NOMO-1 treated with DMSO at 0.1 percent for 48 hours (cell line): Measurements from ENCODE around the gene HHIPL1.

ENCODE experiments used
- DNase-seq: peaks from one replicate; lab custom pipeline; 2025; ENCODE audit not compliant: unreplicated experiment; lab: John Stamatoyannopoulos, UW

Gene HHIPL1

DNA sequence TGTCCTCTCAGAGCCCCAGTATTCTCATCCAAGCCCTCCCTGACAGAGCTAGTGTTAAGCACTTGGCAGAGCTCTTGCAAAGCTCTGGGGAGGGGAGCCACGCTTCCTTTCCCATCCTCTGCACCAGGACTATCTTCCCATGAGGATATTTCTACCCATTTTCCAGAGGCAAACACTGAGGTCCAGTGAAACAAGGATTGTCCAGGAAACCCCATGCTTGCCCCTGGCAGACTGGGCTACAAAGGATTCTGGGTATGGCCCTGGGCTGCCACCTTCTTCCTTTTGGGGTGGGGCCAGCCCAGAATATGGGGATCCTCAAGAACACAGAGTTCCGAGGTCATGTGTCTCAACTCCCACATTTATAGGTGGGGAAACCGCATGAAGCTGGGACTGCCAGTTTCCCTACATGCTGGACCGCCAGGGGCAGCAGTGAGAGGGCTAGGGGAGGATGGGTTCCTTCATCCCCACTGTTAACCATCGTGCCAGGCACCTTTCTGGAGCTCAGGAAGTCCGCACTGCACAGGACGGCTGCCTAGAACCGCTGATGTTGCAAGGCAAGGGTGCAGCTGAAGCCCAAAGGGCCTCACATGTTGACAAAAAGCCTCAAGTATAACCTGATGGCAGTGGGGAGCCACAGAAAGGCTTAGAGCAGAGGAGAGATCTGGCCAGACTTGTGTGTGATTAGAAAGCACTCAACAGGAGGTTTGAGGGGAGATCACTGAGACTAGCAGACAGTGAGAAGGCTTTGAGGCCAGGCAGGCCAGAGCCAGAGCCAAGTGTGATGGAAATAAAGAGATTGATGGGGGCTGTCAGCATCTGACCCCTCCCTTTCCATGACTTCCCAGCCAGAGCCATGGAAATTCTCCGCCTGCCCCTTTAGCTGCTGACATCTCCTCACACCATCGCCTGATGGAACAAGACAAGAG, 35.4 kb upstream of the HHIPL1 start:
- DNase-seq: no peak

DNA sequence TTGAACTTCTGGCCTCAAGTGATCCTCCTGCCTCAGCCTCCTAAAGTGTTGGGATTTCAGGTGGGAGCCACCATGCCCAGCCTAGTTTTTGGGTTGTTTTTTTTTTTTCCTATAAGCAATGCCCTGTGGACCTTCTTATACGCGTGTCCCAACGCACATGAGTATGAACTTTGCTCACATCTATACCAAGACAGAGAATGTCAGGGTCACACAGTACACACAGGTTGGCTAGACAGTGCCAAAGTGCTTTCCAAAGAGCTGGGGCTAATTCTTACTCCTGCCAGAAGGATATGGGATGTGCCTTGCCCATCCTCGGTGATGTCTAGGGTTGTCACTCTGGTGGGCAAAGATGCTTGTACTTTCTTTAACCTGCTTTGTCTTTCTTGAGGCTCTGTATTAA, 33.3 kb upstream of the HHIPL1 start:
- DNase-seq: no peak

DNA sequence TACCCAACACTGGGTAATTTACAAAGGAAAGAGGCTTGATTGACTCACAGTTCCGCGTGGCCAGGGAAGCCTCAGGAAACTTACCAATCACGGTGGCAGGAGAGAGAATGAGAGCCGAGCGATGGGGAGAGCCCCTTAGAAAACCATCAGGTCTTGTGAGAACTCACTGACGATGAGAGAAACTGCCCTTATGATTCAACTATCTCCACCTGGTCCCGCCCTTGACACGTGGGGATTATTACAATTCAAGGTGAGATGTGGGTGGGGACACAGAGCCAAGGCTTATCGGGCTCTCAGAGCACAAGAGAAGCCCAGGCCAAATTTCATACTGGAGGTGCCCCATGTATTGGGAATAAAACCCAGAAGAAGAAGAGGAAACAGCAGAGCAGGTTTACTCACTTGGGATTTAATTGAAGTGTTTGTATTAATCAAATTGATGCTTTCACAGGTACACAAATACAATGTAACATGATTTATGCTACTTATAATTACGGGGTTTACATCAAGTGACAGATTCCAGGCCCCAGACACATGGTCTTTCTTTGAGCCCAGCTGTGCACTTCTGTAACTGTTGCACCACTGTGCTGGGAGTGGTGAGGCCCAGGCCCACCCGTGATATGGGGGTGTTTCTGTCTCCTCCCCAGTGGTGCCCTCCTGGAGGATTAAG, 32.7 kb upstream of the HHIPL1 start:
- no peak for DNase-seq

DNA sequence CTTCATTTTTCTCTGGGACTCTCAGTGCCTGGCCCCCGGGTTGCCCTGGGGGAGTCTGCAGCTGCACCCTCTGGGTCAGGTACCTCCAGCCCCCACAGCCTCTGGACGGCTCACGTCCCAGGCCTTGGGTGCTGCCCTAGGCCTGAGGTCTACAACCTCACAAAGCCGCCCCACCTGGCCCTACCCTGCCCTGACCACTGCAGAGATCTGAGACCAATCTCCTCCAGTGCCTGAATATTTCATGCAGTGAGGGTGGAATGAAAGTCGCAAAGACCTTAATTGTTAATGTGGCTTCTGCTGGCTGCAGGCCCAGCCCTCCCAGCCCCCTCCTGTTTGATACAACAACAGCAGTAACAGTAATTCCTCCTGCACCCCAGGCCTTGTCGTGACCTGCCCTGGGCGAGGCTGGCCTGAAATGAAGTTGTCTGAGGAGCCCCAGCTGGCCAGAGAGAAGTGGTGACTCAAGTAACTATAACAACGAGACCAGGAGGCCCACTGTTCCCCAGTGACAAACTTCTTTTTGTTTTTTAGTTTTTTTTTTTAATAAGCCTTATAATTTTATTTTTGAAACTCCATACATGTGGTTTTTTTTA, 32.1 kb upstream of the HHIPL1 start:
- no peak for DNase-seq

DNA sequence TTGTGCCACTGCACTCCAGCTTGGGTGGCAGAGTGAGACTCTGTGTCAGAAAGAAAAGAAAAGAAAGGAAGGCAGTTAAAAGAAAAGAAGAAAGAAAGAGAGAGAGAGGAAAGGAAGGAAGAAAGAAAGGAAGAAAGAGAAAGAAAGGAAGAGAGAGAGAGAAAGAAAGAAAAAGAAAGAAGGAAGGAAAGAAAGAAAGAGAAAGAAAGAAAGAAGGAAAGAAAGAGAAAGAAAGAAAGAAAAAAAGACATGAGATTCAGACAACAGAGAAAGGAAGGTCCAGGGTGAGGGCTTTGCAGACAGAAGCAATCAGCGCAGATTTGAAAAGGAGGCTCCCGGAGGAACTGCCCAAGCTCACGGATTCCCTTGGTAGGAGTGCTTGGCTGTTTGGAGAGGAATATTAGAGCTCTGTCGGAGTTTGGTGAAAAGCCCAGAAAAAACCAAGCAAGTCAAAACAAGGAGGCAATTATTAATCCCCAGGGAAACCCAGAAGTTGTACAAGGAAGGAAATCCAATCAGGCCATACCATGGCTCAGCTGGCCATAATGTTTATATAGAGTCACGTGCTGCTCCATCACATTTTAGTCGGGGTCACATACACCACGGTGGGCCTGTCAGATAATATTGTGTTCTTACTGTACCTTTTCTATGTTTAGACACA, 29.3 kb upstream of the HHIPL1 start:
- DNase-seq: no peak

DNA sequence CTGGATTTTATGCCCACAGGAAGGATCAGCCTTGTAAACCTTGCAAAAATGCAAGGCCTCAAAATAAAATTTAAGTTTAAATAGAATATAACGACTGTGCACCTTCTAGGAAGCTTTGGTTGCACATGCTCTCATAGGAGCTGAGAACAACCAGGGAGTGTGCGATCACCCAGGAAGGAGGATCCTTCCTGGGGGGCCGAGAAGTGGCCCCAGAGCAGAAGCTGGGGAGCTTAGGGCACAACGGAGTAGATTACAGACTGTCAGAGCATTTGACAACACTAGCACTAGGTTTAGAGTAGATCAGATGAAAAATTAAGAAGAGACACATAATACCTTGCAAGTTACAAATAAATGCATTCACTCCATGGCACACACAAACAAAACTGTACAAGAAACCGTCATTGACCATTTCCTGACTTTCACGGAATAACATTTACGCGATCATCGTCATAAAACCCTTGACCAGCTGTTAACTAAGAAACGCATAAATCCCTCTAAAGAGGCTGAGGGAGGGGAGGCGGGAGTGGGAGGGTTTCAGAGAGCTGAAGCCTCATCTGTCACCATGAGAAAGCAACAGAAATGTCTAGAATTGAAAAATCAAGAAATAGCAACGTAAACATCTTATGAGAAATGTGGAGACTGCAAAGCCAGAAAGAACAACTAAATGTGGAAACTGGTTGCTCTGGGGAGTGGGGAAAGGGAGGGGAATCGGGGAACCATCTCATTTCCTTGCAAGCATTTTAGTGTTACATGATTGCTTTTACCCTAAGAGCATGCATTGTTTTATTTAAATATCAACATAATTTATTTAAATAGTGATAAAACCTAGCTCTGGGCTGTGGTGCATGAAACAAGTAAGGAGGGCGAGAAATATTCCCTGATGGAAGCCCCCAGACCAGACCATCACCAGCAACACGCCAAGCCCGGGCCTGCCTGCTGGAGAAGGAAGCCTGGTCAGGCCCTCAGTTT, 27.8 kb upstream of the HHIPL1 start:
- no peak for DNase-seq

DNA sequence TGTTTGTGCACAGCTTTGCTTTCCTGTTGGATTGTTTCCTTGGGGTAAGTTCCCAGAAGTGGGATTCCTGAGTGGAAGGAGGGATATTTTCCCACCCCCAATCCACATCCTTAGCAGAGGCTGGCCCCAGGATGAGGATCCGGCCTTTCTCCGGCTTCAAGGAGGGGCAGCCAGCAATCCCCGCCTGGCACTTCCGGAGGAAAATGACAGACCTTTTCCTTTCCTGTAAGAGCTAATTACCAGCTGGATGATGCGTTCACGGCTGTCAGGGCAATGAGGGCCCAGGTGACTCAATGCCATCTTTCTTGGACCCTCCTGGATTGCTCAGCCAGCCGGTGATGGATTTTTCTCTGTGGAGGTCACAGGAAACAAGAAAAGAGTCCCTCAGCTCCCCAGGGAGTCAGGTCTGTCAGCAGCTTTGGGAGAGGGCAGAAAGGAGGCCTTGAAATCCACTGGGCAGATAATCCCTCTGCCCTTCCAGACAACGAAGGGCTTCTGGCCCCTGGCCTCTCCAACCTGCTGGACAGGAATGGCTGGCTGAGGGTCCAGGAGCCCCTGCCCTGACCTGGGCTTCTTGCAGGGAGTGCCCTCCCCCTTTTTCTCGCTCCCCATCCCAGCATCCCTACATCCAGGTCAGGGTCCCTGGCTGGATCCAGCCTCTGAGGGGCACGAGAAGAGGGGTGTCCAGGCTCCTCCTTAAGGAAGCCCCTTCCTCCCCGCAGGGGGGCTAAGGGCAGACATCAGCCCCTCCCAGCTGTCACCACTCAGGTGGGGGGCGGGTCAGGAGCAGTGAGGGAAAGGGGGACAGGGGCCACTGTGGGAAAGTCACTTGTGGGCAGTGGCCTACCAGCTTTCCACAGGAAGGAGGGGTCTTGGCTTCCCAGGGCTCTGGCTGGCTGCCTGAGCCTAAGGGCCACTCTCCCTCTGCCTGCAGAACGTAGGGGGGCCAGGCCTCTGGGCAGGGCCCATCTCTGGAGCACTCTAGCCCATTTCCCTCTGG, 24.8 kb upstream of the HHIPL1 start:
- DNase-seq: no peak

DNA sequence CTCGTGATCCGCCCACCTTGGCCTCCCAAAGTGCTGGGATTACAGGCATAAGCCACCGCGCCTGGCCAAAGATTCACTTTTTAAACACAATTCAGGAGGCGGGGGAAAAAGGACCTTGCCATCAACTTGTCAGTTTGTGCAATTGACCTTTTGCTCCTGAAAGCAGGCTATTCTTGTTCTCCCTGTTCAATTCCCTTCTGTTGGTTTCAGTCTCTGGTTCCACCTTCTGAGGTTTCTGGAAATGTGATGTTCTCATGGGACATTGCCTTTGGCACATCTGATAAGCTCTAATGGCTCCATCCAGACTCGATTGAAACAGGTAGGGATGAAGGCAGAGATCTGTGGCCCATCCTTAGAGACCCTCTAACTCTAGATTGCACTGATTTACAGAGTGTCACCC, 23.0 kb upstream of the HHIPL1 start:
- no peak for DNase-seq

DNA sequence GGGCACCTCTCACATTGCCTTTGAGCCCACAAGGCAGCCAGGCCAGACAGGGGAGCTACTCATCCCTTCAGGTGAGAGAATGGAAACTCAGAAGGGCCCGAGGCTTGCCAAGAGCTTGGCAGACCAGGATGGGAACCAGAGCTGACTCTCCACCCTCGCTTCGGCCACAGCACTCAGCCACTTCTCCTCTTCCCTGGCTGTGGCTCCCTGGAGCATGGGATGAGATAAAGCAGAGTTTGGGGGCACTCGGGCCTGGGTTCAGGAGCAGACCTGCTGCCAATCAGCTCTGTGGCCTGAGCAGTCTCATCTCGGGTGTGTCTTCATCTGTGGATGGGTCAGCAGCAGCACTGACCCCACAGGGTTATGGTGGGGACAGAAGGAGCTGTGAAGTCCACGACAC, 20.9 kb upstream of the HHIPL1 start:
- DNase-seq: no peak

DNA sequence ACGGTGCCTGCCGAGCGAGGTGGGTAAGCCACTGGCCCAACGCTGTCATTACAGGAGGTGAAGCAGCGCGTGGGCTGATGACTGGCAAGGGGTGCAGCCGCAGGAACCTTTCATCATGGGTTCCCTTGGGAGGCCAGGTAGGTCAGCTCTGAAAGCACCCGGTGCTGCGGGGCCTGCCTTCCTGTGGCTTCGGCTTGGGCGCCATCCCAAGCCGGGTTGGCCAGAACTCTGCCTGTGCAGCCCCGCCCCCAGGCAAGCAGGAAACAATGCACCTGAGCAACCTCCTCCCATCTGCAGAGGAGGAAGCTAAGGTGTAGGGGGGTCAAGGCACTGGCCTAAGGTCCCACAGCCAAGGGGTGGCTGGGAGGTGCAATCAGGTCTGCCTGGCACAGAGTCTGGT, 20.0 kb upstream of the HHIPL1 start:
- no peak for DNase-seq

DNA sequence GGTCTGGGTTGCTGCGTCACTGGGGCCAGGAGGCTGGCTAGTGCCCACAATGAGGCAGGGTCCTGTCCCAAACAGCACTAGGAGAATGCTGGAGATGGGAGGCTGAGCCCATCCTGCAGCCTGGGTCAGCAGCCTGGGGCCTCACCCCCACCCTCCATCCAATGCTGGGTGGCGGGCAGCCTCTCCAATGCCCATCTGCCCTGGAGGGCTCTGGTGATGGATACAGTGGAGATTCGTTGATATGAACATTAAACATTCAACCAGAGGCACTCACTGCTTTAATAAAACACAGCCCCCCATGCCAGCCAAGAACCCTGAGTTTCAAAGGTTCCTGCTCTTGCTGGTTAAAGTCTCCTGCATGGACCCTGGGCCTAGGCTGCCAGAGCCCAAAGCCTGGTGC, 19.5 kb upstream of the HHIPL1 start:
- DNase-seq: no peak

DNA sequence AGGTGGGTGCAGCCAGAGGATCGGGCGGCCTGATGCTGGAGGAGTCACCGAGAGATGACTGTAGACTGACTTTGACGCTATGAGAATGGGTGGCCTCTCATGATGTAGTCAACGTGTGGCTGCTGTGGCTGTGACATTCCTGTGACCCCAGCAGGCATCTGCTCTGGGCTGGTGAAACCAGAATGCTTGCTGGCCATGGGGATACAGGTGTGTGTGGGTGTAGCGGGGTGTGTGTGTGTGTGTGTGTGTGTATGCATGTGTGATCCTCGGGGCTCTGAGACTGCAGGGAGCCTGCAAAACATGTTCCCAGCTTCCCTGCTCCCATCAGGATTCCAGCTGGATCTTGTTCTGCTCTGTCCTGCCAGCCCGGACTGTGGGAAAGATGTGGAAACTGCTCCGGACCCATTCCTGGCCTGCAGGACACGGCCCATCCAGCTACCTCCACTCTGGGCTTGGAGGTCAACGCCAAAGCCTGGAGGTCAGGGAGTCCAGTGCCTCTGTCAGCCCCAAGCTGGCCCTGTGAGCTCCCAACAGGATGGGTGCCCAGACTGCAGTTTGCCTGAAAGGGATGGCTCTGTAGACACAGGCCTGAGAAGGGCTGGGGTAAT, 18.8 kb upstream of the HHIPL1 start:
- DNase-seq: no peak

DNA sequence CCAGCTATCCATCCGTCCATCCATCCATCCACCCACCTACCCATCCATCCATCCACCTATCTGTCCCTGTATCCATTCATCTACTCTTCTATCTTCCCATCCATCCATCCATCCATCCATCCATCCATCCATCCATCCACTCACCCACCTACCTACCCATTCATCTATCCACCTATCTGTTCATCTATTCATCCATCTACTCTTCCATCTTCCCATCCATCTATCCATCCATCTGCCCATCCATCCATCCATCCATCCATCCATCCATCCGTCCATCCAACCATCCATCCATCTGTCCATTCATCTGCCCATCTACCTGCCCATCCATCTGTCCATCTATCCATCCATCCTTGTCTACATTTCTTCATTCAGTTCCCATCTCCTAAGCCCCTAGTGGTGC, 17.8 kb upstream of the HHIPL1 start:
- no peak for DNase-seq

DNA sequence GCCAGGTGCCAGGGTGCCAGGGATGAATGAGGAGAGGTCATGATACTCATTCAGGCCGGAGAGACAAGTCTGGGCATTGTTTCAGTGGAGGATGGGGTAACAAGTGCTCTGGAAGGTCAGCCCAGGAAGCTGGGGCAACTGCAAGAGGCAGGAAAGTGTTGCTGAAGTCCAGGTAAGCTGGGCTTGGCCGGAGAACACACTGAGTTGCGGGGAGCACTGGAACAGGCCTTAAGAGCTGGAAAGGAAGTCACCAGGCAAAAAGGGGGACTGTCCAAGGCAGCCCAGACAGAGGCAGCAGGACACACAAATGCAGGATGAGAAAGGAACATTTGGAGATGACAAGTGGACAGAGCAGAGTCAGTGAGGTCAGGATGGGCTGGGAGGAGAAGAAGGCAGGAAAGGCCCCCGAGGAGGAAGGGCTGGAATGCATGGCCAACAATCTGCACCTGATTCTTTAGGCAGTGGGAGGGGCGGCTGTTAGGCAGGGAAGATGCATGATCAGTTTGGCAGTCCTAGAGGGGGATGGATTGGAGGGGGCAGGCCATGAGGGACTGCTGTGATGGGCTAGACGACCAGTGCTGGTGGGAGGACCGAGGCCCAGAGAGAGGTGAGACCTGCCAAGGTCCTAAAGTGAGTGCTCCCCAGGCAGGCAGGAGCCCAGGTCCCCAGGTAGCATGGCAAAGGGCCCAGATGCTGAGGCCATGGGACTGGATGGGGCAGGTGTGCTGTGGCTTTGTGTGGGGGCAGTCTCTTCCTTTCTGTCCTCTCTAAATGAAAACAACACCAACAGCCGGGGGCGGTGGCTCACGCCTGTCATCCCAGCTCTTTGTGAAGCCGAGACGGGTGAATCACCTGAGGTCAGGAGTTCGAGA, 17.2 kb upstream of the HHIPL1 start:
- no peak for DNase-seq

DNA sequence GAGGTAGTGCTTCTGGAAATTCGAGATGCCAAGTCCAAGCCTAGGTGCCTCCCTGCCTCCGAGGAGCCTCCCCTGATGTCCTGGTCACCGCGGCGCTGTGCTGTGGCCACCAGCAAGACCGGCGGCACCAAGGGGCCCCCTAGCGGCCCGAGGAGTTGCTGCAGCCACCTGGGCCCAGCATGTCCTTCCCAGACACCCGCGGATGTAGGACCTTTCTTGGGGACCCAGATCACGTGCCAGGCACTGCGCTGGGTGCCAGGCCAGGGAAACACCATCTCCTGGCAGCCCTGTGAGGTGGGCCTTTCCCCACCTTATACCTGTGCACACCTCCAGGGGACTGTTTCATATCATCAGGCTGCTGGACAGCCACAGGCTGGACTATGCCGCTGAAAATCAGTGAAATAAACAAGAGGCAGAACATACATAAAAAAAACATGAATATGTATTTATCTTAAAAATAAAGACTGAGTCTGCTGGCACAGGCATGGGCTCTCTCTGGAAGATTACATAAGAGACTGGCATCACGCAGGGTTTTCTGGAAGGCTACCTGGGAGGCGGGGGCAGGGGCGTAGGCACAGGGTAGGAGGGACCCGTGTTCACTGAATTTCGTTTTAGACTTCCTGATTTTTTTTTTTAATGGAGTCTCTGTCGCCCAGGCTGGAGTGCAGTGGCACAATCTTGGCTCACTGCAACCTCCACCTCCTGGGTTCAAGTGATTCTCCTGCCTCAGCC, 15.9 kb upstream of the HHIPL1 start:
- peak; percentile 52 for DNase-seq

DNA sequence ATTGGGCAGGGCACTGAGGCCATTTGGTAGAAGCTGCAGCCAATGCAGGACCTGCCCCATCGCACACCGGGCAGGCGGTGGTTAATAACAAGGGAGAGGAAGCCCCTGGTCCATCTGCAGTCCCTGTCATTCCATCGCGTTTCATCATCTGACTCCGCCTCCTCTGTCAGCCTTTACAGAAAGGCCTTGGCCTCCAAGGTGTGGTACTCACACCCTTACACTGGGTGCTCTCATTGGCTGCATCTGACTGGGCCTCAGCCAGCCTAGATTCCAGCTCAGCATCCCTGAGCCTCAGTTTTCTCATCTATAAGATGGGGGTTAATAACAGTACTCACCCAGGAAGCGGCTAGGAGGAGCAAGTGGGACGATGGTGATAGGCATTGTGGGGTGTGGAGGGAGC, 14.7 kb upstream of the HHIPL1 start:
- no peak for DNase-seq

DNA sequence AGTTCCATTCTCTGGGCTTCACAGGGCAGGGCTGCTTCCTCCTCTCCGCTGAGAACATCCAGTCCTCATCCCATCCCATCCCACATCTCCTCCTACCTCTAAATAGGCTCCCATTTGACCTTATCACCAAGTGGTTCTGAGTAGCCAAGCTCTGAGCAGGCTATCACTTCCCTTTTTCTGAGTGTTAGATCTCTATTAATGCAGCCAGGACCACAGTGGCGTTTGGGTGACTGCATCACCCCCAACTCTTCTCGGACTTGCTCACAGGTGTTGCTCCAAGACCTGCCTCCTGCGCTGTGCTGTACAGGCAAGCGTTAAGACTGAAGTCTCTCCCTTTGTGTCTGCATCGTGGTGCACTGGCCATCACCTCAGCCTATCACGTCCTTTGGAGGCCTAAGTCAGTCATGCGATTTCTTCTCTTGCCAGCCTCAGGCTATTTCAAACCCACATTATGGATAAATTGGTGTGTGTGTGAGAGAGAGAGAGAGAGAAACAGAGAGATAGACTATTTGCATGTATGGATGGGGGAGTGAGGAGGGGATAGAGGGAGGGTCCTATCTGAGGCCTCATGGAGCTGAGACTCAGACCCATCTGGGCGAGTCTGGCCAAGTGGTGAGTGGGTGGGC, 12.4 kb upstream of the HHIPL1 start:
- no peak for DNase-seq
